ENCODE results near the gene BOLA1.

Gene BOLA1

DNA sequence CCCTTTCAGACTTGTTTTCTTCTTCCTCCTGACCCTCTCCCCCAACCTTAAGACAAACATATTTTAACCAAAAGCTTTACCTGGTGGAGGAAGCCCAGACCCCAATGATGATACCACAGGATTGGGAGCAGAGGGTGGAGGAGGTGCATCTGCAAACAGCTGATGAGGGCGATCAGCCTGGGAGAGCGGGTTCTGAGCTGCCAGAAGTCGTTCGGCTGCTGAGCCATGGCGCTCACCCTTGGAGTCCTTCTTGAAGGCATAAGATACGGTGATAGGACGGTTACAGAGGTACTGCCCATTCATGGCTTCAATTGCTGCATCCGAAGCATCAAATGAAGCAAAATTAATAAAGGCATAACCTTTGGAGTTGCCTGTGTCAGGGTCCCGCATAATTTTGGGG lies 26.9 kb downstream of the BOLA1 start:
- Histone ChIP-seq H3K27ac (no peak overlapping the region), H3K9me3 (ENCODE audit: low read depth, low read length) (no peaks in the 10 kb centered on the region), H3K9ac (ENCODE audit: insufficient read length) (no peak overlapping the region), H3K4me3 (peak overlapping the region; percentile 94), H3K36me3 (ENCODE audit: insufficient read depth, low read length) (peaks cover 46% of the 10 kb centered on the region)
- no peak for TF ChIP-seq POLR2AphosphoS5 (IDR thresholded peaks at IDR 0.05; ENCODE audit: borderline replicate concordance, low read depth, low read length)
- TF ChIP-seq FOXP2 (optimal IDR thresholded peaks at IDR 0.05; ENCODE audit: control extremely low read depth, extremely low read length, insufficient read depth) = no peak
- no peak for TF ChIP-seq EZH2 (IDR thresholded peaks at IDR 0.05)
- DNase-seq (ENCODE audit: low read depth, low spot score) = no peak

DNA sequence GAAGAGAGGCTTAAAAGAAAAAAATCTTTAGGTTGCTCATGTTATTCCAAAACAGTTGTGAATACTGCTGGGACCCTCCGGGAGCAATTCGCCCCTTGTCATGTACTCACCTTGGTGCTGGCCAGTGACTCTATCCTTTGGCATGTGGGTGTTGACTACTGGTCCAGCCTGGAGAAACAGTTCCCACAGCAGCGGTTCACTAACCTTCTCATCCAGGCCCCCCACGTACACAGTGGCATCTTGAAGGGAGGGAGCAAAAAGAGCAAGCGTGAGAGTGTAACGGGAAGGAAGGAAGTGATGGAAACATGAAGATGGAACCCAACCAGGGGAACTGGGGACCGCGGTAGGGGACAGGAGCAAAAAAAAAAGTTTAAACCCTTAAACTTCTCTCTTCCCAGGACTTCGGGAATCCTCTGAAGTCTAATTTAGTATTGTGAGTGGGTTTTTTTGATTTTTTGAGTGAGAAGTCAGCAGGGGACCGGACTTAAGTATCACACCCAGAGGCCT lies 27.7 kb downstream of the BOLA1 start:
- DNase-seq (ENCODE audit: low read depth, low spot score) = no peak
- H3K4me3 ChIP-seq = peak overlapping the region; percentile 94
- H3K9me3 ChIP-seq (ENCODE audit: low read depth, low read length) = no peaks in the 10 kb centered on the region
- peaks cover 46% of the 10 kb centered on the region for H3K36me3 ChIP-seq (ENCODE audit: insufficient read depth, low read length)
- peak overlapping the region; percentile 96 for H3K9ac ChIP-seq (ENCODE audit: insufficient read length)
- H3K27ac ChIP-seq = no peak overlapping the region
- TF ChIP-seq POLR2AphosphoS5 (IDR thresholded peaks at IDR 0.05; ENCODE audit: borderline replicate concordance, low read depth, low read length) (no peak), EZH2 (IDR thresholded peaks at IDR 0.05) (no peak), FOXP2 (optimal IDR thresholded peaks at IDR 0.05; ENCODE audit: control extremely low read depth, extremely low read length, insufficient read depth) (no peak)

DNA sequence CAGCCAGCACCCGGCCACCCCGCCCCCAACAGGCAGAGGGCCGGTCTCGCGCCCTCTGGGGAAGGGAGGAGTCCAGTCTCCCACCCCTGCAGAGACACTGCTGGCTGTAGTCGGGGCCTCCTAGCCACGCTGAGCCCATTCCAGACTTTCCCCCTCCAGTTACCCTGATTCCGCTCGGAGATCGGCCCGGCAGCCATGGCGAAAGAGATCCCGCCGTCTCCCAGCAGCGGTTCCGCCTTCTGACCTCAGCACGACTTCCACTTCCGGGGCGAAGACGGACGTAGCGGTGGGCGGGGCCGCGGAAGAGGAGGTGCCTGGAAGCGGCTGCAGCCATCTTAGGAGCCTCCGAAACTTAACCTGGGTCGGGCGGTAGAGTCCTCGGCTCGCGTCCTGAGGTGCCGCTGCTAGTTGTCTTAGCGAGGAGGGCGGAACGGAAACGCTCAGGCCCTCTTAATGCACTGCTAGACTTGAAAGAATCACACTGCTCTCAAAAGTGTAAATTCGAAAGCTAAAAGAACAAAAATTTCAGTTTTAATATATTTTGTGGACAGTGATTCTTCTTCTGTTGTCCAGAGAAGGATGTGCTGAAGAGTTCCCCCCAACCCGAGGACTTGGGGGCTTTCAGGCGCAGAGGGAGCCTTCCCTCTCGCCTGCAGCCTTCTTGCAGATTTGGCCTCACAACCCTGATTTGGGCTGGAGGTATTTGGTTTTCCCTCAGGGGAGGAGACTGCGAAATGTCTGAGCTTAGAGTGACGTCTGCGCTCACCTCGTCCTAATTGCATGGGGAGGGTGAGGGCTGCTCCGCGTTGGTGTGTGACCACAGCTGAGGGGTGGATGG lies 28.4 kb downstream of the BOLA1 start, which contains the start of gene SF3B4:
Gene SF3B4 (minus strand): TSS at position 241 of the 838 bp plus-strand sequence. CDS start 44 bp downstream, at position 197.
- DNase-seq (ENCODE audit: low read depth, low spot score) = no peak
- peak within 1 kb of the TSS; percentile 91 for H3K27ac ChIP-seq

DNA sequence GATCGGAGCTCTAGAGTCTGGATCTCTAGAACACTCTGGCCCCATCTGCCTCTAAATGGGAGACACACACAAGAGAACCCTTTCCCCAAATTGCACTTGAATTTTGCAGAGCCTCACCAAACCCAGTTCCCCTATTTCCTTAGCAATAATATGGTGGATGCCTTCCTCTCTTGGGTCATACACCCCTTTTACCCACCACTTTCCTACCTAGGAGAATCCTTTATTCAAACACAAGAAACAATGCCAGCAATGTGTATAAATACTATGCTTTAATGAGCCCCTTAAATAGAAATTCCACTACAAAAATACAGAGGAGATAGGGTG lies 29.0 kb downstream of the BOLA1 start:
- peaks cover 35% of the 10 kb centered on the region for H3K36me3 ChIP-seq (ENCODE audit: insufficient read depth, low read length)
- peak overlapping the region; percentile 91 for H3K27ac ChIP-seq
- no peak for DNase-seq (ENCODE audit: low read depth, low spot score)
- peak overlapping the region; percentile 96 for H3K9ac ChIP-seq (ENCODE audit: insufficient read length)
- no peak for TF ChIP-seq EZH2 (IDR thresholded peaks at IDR 0.05)
- no peaks in the 10 kb centered on the region for H3K9me3 ChIP-seq (ENCODE audit: low read depth, low read length)
- H3K4me3 ChIP-seq = peak overlapping the region; percentile 94

More for the DNA sequence above, 28.4 kb downstream of the BOLA1 start, which contains the start of gene SF3B4:
- H3K36me3 ChIP-seq (ENCODE audit: insufficient read depth, low read length) = peaks cover 41% of the 10 kb centered on the region
- H3K9ac ChIP-seq (ENCODE audit: insufficient read length) = peak within 1 kb of the TSS; percentile 96
- H3K4me3 ChIP-seq = peak within 1 kb of the TSS; percentile 94
- TF ChIP-seq FOXP2 (optimal IDR thresholded peaks at IDR 0.05; ENCODE audit: control extremely low read depth, extremely low read length, insufficient read depth) (no peak), POLR2AphosphoS5 (IDR thresholded peaks at IDR 0.05; ENCODE audit: borderline replicate concordance, low read depth, low read length) (peak; percentile 94)
- H3K9me3 ChIP-seq (ENCODE audit: low read depth, low read length) = no peaks in the 10 kb centered on the region

DNA sequence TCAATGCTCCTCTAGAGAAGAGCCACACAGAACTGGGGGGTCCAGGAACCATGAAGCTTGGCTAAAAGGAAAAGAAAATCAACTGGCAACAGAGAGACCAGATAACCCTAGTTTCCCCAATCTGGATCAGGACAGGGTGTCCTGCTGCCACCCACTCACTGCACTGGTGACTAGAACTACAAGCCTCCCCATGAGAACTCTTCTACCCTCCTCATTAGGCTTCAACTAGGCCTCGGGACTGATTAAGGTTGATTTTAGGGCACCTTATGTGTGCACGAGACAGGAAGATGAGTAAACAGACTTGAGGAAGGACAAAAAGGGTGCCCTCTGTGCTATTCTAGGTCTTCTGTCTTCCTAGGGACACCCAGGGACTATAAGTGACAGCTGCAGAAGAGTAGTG lies 30.5 kb downstream of the BOLA1 start:
- Histone ChIP-seq H3K27ac (no peak overlapping the region), H3K9ac (ENCODE audit: insufficient read length) (no peak overlapping the region)
- TF ChIP-seq EZH2 (IDR thresholded peaks at IDR 0.05) = no peak
- no peak for TF ChIP-seq POLR2AphosphoS5 (IDR thresholded peaks at IDR 0.05; ENCODE audit: borderline replicate concordance, low read depth, low read length)
- no peak for TF ChIP-seq FOXP2 (optimal IDR thresholded peaks at IDR 0.05; ENCODE audit: control extremely low read depth, extremely low read length, insufficient read depth)

DNA sequence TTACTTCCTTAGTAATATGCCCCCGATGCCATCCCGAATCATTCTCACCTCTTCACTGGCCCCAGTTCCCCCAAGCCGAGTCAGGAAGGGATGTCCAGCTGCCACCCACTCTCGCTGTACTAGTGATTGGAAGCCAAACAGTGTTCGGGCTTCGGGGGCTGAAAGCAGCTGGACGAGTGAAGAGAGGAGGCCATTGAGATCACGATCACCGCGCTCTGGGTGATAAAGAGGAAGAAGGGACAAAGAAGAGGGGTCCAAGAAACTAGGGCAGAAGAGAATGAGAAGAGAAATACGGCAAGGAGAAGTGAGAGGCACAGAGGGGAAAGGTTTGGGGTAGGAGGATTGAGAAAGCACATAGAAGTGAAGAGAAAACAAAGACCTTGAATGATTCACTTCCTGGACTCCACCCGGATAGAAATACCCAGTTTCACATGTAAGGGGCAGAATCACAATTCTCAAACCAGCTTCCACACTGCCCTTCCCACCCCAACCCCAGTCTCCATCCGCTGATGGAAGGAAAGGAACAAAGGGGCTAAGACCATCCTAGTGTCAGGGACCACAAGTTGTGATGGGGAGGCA lies 31.9 kb downstream of the BOLA1 start:
- H3K36me3 ChIP-seq (ENCODE audit: insufficient read depth, low read length) = peaks cover 6% of the 10 kb centered on the region
- no peak overlapping the region for H3K4me3 ChIP-seq
- TF ChIP-seq EZH2 (IDR thresholded peaks at IDR 0.05) = no peak
- TF ChIP-seq POLR2AphosphoS5 (IDR thresholded peaks at IDR 0.05; ENCODE audit: borderline replicate concordance, low read depth, low read length) = no peak
- TF ChIP-seq FOXP2 (optimal IDR thresholded peaks at IDR 0.05; ENCODE audit: control extremely low read depth, extremely low read length, insufficient read depth) = no peak
- no peak overlapping the region for H3K9ac ChIP-seq (ENCODE audit: insufficient read length)
- no peaks in the 10 kb centered on the region for H3K9me3 ChIP-seq (ENCODE audit: low read depth, low read length)
- H3K27ac ChIP-seq = no peak overlapping the region
- no peak for DNase-seq (ENCODE audit: low read depth, low spot score)

More for the DNA sequence above, 30.5 kb downstream of the BOLA1 start:
- Histone ChIP-seq H3K9me3 (ENCODE audit: low read depth, low read length) (no peaks in the 10 kb centered on the region), H3K36me3 (ENCODE audit: insufficient read depth, low read length) (peaks cover 20% of the 10 kb centered on the region), H3K4me3 (no peak overlapping the region)
- no peak for DNase-seq (ENCODE audit: low read depth, low spot score)

DNA sequence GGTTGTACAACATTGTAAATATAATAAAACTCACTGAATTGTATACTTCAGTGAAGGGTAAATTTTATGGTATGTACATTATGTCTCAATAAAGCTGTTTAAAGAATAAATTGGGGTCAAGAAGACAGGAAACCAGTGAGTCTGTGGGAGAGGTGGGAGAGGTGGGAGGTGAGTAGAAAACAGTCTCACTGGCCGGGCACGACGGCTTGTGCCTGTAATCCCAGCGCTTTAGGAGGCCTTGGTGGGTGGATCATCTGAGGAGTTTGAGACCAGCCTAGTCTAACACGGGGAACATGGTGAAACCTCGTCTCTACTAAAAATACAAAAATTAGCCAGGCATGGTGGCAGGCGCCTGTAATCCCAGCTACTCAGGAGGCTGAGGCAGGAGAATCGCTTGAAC lies 33.1 kb downstream of the BOLA1 start:
- Histone ChIP-seq H3K9me3 (ENCODE audit: low read depth, low read length) (no peaks in the 10 kb centered on the region), H3K9ac (ENCODE audit: insufficient read length) (no peak overlapping the region), H3K4me3 (no peak overlapping the region), H3K36me3 (ENCODE audit: insufficient read depth, low read length) (no peaks in the 10 kb centered on the region), H3K27ac (no peak overlapping the region)
- no peak for TF ChIP-seq POLR2AphosphoS5 (IDR thresholded peaks at IDR 0.05; ENCODE audit: borderline replicate concordance, low read depth, low read length)
- no peak for TF ChIP-seq FOXP2 (optimal IDR thresholded peaks at IDR 0.05; ENCODE audit: control extremely low read depth, extremely low read length, insufficient read depth)
- no peak for TF ChIP-seq EZH2 (IDR thresholded peaks at IDR 0.05)
- DNase-seq (ENCODE audit: low read depth, low spot score) = no peak

DNA sequence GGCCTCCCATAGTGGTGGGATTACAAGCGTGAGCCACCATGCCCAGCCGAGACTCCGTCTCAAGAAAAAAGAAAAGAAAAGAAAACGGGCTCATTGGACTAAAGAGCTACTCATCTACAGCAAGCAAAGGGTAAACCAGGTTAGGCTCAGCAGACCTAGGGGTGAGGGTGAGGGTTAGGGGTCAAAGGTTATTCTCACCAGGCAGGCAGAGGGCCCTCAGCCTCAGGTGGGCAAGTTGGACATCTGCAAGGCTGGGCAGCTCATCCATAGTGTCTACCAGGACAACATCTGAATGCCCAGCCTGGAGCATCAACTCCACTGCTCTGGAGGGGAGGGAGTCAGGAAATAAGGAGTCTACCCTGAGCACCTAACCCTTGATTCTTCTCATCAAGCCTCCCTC lies 33.8 kb downstream of the BOLA1 start:
- no peak for DNase-seq (ENCODE audit: low read depth, low spot score)
- no peak for TF ChIP-seq POLR2AphosphoS5 (IDR thresholded peaks at IDR 0.05; ENCODE audit: borderline replicate concordance, low read depth, low read length)
- no peak for TF ChIP-seq FOXP2 (optimal IDR thresholded peaks at IDR 0.05; ENCODE audit: control extremely low read depth, extremely low read length, insufficient read depth)
- TF ChIP-seq EZH2 (IDR thresholded peaks at IDR 0.05) = no peak
- no peak overlapping the region for H3K4me3 ChIP-seq
- no peaks in the 10 kb centered on the region for H3K9me3 ChIP-seq (ENCODE audit: low read depth, low read length)
- H3K36me3 ChIP-seq (ENCODE audit: insufficient read depth, low read length) = no peaks in the 10 kb centered on the region
- H3K27ac ChIP-seq = no peak overlapping the region
- H3K9ac ChIP-seq (ENCODE audit: insufficient read length) = no peak overlapping the region

Measured in SK-N-MC (cell line).